NCI-H146 (cell line): ENCODE results near the gene FRMD4A.
"Not testable (repeated sequence)": the region's sequence is repeated elsewhere in the genome, so short reads cannot be mapped to it uniquely, and the experiment has no call there.

Experiments
- DNase-seq: peaks from one replicate; lab custom pipeline; 2025; lab: John Stamatoyannopoulos, UW

Gene FRMD4A

GRCh38 chr10:14052931-14053330 is 277.8 kb downstream of the FRMD4A start:
- peak; percentile 25 for DNase-seq

- no peak for DNase-seq
Observed at GRCh38 chr10:14050598-14050997, 280.1 kb downstream of the FRMD4A start.

- peak; percentile 59 for DNase-seq
Observed at GRCh38 chr10:14048930-14049613, 281.7 kb downstream of the FRMD4A start.

- no peak for DNase-seq
Observed at GRCh38 chr10:14047431-14047830, 283.3 kb downstream of the FRMD4A start.

GRCh38 chr10:14042051-14042450 is 288.7 kb downstream of the FRMD4A start:
- not testable (repeated sequence) for DNase-seq

- no peak for DNase-seq
Observed at GRCh38 chr10:14040787-14041631, 289.7 kb downstream of the FRMD4A start.

- DNase-seq: no peak
Observed at GRCh38 chr10:14039968-14040668, 290.6 kb downstream of the FRMD4A start.

GRCh38 chr10:14036233-14036632 is 294.5 kb downstream of the FRMD4A start:
- no peak for DNase-seq

GRCh38 chr10:14035506-14035905 is 295.2 kb downstream of the FRMD4A start:
- DNase-seq: no peak

- peak; percentile 20 for DNase-seq
Observed at GRCh38 chr10:14032406-14032998, 298.2 kb downstream of the FRMD4A start.

GRCh38 chr10:14026325-14026724 is 304.4 kb downstream of the FRMD4A start:
- DNase-seq: no peak

- DNase-seq: no peak
Observed at GRCh38 chr10:14025283-14026189, 305.2 kb downstream of the FRMD4A start.

GRCh38 chr10:14024329-14025202 is 306.2 kb downstream of the FRMD4A start:
- DNase-seq: no peak

GRCh38 chr10:14023673-14024328 is 306.9 kb downstream of the FRMD4A start:
- no peak for DNase-seq

GRCh38 chr10:14022954-14023672 is 307.6 kb downstream of the FRMD4A start:
- no peak for DNase-seq

GRCh38 chr10:14022052-14022451 is 308.7 kb downstream of the FRMD4A start:
- DNase-seq: no peak

- DNase-seq: peak; percentile 97
Observed at GRCh38 chr10:14020037-14020664, 310.6 kb downstream of the FRMD4A start.

- DNase-seq: no peak
Observed at GRCh38 chr10:14017467-14017866, 313.3 kb downstream of the FRMD4A start.

GRCh38 chr10:14016931-14017333 is 313.8 kb downstream of the FRMD4A start:
- peak; percentile 41 for DNase-seq
